Posterior cingulate gyrus (tissue), 11 donors: ENCODE measurements around the gene DES.
A peak's percentile ranks its signal among the peaks of the same experiment; 100 is the strongest.
"Not testable (repeated sequence)": the region's sequence is repeated elsewhere in the genome, so short reads cannot be mapped to it uniquely, and the experiment has no call there.

Source experiments
- DNase-seq, 10 donors: peaks; one replicate each; pipeline versions ENCODE4 v3.0.0 to v3.0.0-alpha.2; 2020 to 2021; ENCODE audit warnings: mixed read lengths in 3 of 10
- intact Hi-C: fragments of 100-400 bp; cut with DNase I; formaldehyde crosslinking; loops from one replicate; pipeline ENCODE4 v1.15.1; 2023

The DES gene

GRCh38 chr2:219418155-219419011 is at the start of gene DES:
Gene DES, plus strand, starts transcription at chr2:219418377. Its CDS starts 86 bp downstream, at chr2:219418463.
- intact Hi-C loops = no loop called here
- peak in 1 of 10 donors; percentile 82 for DNase-seq

DNA sequence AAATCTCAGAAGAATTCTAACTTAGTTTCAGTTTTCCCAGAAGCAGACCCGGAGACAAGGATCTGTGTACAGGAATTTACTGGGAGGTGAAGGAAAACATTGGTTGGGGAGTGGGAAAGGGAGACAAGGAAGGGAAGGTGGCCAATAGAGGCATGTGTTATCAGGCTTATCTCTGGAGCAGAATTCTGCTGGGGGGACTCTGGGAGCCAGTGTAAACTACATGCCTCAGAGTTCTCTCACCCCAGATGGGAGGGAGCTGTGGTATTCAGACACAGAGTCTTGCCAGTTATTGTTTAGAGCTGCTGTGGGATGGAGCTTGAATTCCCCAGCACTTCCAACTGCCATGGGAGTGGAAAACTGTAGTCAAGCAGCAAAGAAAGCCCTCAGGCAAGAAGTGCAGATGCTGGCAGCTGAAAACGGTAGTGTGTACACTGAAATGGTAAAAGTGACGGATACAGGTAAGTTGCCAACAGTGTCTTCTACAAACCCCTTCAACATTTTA is 49.4 kb upstream of the DES start:
- intact Hi-C loops = no loop called here
- DNase-seq = no peak

- DNase-seq = no peak
- intact Hi-C loops = no loop called here
Measured at GRCh38 chr2:219369447-219369861, 48.7 kb upstream of the DES start.

- intact Hi-C loops = no loop called here
- DNase-seq = no peak
Measured at GRCh38 chr2:219378163-219378851, 39.9 kb upstream of the DES start.

DNA sequence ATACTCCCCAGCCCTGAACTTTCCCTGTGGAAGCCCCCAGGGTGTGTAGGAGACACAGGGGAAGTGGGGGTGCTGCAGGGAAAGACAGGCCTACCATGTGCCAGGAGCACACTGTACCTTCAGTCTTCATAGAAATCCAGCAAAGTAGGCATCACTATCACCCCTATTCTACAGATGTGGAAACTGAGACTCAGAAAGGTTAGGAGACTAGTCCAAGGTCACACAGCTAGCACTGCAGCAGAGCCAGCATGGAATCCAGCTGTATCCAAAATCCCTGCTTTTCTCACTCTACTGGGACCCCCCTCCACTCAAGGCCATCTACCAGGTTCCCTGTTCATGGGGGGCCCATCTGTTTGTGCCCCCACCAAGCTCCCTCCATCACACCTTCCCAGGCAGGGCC is 37.3 kb upstream of the DES start:
- intact Hi-C loops = loop anchor here (10.0 kb wide), 1 partner anchor 146 kb away; no protein-coding TSS in a partner anchor

DNA sequence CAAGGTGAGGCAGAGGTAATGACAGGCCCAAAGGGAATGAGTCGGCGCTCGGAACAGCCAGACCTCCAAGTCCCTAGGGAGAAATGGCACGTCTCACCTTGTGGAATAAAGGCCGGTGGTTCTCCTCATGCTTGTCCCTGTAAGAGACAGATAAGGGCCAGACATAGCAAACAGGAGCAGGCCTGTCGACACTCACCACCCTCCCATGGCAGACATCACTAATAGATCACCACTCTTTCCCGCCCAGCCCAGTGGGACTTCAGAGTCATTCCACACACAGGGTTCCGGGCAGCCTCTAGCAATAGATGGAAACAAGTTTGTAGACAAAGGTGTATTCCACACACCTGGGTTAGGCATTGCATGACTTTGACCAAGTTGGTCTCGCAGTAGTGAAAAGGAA is 36.7 kb upstream of the DES start:
- intact Hi-C loops = loop anchor here (10.0 kb wide), 1 partner anchor 147 kb away; no protein-coding TSS in a partner anchor
- no peak for DNase-seq

More for the DNA sequence above, 37.3 kb upstream of the DES start:
- DNase-seq = no peak

DNA sequence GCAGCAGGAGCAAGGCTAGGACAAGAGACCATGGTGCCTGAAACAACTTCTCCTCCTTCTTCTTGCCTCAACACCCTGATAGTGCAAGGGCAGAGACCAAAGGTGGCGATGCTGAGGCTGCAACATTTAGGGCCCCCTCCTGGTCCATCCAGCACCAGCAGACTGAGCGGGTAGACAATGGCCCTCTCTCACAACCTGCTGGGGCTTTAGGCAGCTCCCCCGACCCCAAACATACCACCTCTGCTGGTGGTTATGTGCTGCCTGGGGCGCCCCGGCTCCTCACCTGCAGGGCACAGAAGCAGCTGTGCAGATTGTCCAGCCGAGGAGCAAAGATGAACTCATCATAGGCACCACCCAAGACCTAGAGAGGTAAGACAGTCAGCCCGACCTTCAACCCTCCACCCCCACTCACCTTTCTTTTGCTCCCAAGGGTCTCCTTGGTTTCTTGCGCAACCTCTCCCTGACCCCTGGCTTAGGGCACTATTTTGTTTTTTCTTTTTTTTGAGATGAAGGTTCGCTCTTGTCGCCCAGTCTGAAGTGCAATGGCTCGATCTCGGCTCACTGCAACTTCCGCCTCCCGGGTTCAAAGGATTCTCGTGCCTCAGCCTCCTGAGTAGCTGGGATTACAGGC is 34.0 kb upstream of the DES start:
- DNase-seq = no peak
- intact Hi-C loops = loop anchor here (10.0 kb wide), 1 partner anchor 149 kb away; no protein-coding TSS in a partner anchor

GRCh38 chr2:219384859-219385258 is 33.3 kb upstream of the DES start:
- intact Hi-C loops = loop anchor here (5.0 to 10.0 kb wide), 3 partner anchors 108 to 157 kb away; partner anchors contain the start of genes CHPF, DNAJB2 and TMEM198
- DNase-seq = no peak

GRCh38 chr2:219385958-219386520 is 32.1 kb upstream of the DES start:
- DNase-seq = no peak
- intact Hi-C loops = loop anchor here (5.0 to 10.0 kb wide), 3 partner anchors 109 to 156 kb away; partner anchors contain the start of genes CHPF, DNAJB2 and TMEM198

- intact Hi-C loops = loop anchor here (5.0 to 10.0 kb wide), 3 partner anchors 109 to 156 kb away; partner anchors contain the start of genes CHPF, DNAJB2 and TMEM198
Measured at GRCh38 chr2:219386532-219387280, 31.5 kb upstream of the DES start.

GRCh38 chr2:219387306-219388120 is 30.7 kb upstream of the DES start, which contains the start of gene DNPEP:
Gene DNPEP, minus strand, starts transcription at chr2:219387912. Its CDS starts 118 bp downstream, at chr2:219387794.
- DNase-seq = peak; percentile 87 to 99 (median 94)
- intact Hi-C loops = loop anchor here (5.0 to 10.0 kb wide), 3 partner anchors 110 to 155 kb away; partner anchors contain the start of genes CHPF, DNAJB2 and TMEM198

More at GRCh38 chr2:219386532-219387280, 31.5 kb upstream of the DES start:
- DNase-seq = no peak

DNA sequence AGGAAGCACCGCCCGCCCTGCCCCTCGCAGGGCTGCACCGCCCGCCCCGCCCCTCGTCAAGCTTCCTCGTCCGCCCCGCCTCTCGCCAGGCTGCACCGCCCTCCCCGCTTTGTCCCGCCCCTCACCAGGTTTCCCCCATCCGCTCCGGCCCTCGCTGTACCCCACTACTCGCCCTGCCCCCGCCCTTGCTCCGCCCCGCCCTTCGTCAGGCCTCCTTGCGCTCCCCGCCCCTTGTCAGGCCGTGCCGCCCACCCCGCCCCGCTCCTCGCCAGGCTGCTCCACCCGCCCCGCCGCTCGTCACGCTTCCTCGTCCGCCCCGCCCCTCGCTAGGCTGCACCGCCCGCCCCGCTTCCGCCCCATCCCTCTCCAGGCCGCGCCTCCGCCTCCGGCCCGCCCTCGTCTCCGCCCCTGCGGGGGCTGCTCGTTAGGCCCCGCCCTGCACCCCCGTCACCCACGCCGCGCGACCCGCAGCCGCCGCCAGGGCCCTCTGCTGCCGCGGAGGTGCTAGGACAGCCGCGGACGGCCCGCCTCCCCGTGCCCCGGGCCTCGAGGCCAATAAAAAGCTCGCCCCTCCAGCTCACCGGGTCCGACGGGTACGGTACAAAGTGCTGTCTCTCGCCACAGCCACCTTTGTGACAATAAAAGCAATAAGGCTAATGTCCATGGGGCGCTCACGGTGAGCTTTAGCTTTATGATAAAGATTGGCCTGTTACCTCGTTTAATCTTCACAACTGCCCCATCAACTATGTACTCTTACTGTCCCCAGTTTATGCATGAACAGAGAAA is 29.9 kb upstream of the DES start:
- intact Hi-C loops = loop anchor here (5.0 to 10.0 kb wide), 3 partner anchors 111 to 154 kb away; partner anchors contain the start of genes CHPF, DNAJB2 and TMEM198
- DNase-seq = peak; percentile 95 to 100 (median 98)

DNA sequence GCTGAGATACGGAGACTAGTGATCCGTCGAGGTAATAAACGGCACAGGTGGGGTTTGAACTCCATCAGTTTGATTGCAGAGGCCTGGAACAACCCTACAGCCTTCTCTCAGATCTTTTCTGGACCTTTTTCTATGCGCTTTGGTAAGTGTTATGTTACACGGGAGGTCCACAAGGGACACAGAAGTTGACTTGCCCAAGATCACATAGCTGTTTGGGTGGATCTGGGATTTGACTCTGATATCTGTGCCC is 29.3 kb upstream of the DES start:
- DNase-seq = no peak
- intact Hi-C loops = loop anchor here (5.0 to 10.0 kb wide), 3 partner anchors 112 to 154 kb away; partner anchors contain the start of genes CHPF, DNAJB2 and TMEM198

DNA sequence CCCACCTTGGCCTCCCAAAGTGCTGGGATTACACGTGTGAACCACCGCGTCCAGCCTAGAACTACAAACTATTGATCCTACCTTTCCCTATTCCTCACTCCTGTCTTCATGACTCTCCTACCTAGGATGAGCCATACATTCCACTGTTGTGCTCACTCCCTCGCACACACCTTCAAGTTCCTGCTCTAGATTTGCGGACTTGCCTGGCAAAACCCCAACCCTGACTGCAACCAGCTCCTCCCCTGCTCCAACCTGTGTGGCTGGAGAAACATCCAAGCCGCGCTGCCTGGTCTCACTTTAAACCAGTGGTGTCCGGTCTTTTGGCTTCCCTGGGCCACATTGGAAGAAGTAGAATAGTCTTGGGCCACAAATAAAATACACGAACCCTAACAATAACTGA is 25.4 kb upstream of the DES start:
- intact Hi-C loops = no loop called here
- DNase-seq = peak in 1 of 10 donors; percentile 39

DNA sequence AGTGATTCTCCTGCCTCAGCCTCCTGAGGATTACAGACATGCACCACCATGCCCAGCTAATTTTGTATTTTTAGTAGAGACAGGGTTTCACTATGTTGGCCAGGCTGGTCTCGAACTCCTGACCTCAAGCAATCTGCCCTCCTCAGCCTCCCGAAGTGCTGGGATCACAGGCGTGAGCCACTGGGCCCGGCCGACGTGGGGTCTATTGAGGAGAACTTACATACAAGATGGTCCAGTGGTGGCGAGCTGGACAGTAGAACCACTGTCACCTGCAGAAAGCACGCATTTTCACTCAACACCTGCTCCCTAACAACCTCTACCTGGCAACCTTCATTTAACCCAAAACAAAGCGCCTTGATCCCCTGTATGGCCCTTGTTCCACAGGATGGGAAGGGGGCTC is 23.1 kb upstream of the DES start:
- DNase-seq = peak in 1 of 10 donors; percentile 22
- intact Hi-C loops = not testable (repeated sequence)

GRCh38 chr2:219395609-219396008 is 22.6 kb upstream of the DES start:
- intact Hi-C loops = no loop called here
- DNase-seq = no peak

GRCh38 chr2:219396863-219397457 is 21.2 kb upstream of the DES start:
- intact Hi-C loops = no loop called here
- peak in 1 of 10 donors; percentile 6 for DNase-seq
